OCI-M2 (cell line): ENCODE results near the gene MARCHF2.
"Not testable (repeated sequence)": the region's sequence is repeated elsewhere in the genome, so short reads cannot be mapped to it uniquely, and the experiment has no call there.

Source experiments
- DNase-seq: peaks from one replicate; lab custom pipeline; 2025; ENCODE audit not compliant: unreplicated experiment; lab: John Stamatoyannopoulos, UW

The MARCHF2 gene

GRCh38 chr19:8404391-8405151 is 8.5 kb upstream of the MARCHF2 start:
- no peak for DNase-seq

- not testable (repeated sequence) for DNase-seq
Observed at GRCh38 chr19:8410718-8411117, 2.4 kb upstream of the MARCHF2 start.

GRCh38 chr19:8413629-8413995 is 507 bp downstream of the MARCHF2 start:
- no peak for DNase-seq

- no peak for DNase-seq
Observed at GRCh38 chr19:8416796-8417195, 3.7 kb downstream of the MARCHF2 start.

GRCh38 chr19:8421484-8422461 is 8.7 kb downstream of the MARCHF2 start:
- no peak for DNase-seq

GRCh38 chr19:8423817-8424223 is 10.7 kb downstream of the MARCHF2 start:
- DNase-seq = no peak

GRCh38 chr19:8425331-8425730 is 12.2 kb downstream of the MARCHF2 start:
- DNase-seq = not testable (repeated sequence)

- no peak for DNase-seq
Observed at GRCh38 chr19:8426283-8426682, 13.2 kb downstream of the MARCHF2 start.

GRCh38 chr19:8429044-8429443 is 15.9 kb downstream of the MARCHF2 start:
- DNase-seq = no peak

GRCh38 chr19:8429826-8430225 is 16.7 kb downstream of the MARCHF2 start:
- no peak for DNase-seq

- no peak for DNase-seq
Observed at GRCh38 chr19:8430650-8431049, 17.5 kb downstream of the MARCHF2 start.

GRCh38 chr19:8438236-8438635 is 25.1 kb downstream of the MARCHF2 start:
- no peak for DNase-seq

- DNase-seq = no peak
Observed at GRCh38 chr19:8441725-8442544, 28.8 kb downstream of the MARCHF2 start.

- DNase-seq = not testable (repeated sequence)
Observed at GRCh38 chr19:8444140-8444676, 31.1 kb downstream of the MARCHF2 start.

GRCh38 chr19:8444677-8445487 is 31.8 kb downstream of the MARCHF2 start, which contains the start of gene HNRNPM:
Gene HNRNPM, plus strand, starts transcription at chr19:8444975. Its CDS starts 24 bp downstream, at chr19:8444999.
- peak; percentile 75 for DNase-seq

GRCh38 chr19:8445488-8446001 is 32.4 kb downstream of the MARCHF2 start:
- DNase-seq = no peak

- no peak for DNase-seq
Observed at GRCh38 chr19:8446061-8446709, 33.1 kb downstream of the MARCHF2 start.

GRCh38 chr19:8449830-8450229 is 36.7 kb downstream of the MARCHF2 start:
- no peak for DNase-seq

GRCh38 chr19:8451377-8451776 is 38.3 kb downstream of the MARCHF2 start:
- DNase-seq = no peak
